Measurements from ENCODE around the gene FMN1.
A peak's percentile ranks its signal among the peaks of the same experiment; 100 is the strongest.

FMN1 gene

GRCh38 chr15:33194704-33195670, at the start of gene FMN1:
TSS of gene FMN1 (minus strand) at chr15:33194714. CDS start at chr15:33154914, 39,800 bp downstream.
- peak; percentile 94 for DNase-seq

- no peak for DNase-seq
Observed at GRCh38 chr15:33243869-33244268, 49.4 kb upstream of the FMN1 start.

GRCh38 chr15:33243393-33243792, 48.9 kb upstream of the FMN1 start:
- no peak for DNase-seq

- no peak for DNase-seq
Observed at GRCh38 chr15:33242669-33243191, 48.2 kb upstream of the FMN1 start.

GRCh38 chr15:33242165-33242564, 47.7 kb upstream of the FMN1 start:
- no peak for DNase-seq

- DNase-seq, result no peak
Observed at GRCh38 chr15:33236841-33237509, 42.5 kb upstream of the FMN1 start.

GRCh38 chr15:33234020-33234461, 39.5 kb upstream of the FMN1 start:
- DNase-seq, result no peak

- DNase-seq, result peak; percentile 63
Observed at GRCh38 chr15:33226559-33227181, 32.2 kb upstream of the FMN1 start.

GRCh38 chr15:33218071-33218491, 23.6 kb upstream of the FMN1 start:
- no peak for DNase-seq

- no peak for DNase-seq
Observed at GRCh38 chr15:33215941-33216872, 21.7 kb upstream of the FMN1 start.

- DNase-seq, result no peak
Observed at GRCh38 chr15:33211176-33211808, 16.8 kb upstream of the FMN1 start.

- DNase-seq, result no peak
Observed at GRCh38 chr15:33209575-33210481, 15.3 kb upstream of the FMN1 start.

- DNase-seq, result no peak
Observed at GRCh38 chr15:33207646-33208045, 13.1 kb upstream of the FMN1 start.

GRCh38 chr15:33206366-33206765, 11.9 kb upstream of the FMN1 start:
- no peak for DNase-seq

- DNase-seq, result no peak
Observed at GRCh38 chr15:33204926-33205325, 10.4 kb upstream of the FMN1 start.

GRCh38 chr15:33204087-33204486, 9.6 kb upstream of the FMN1 start:
- DNase-seq, result no peak

- DNase-seq, result peak; percentile 86
Observed at GRCh38 chr15:33201491-33202231, 7.1 kb upstream of the FMN1 start.

- DNase-seq, result no peak
Observed at GRCh38 chr15:33200903-33201302, 6.4 kb upstream of the FMN1 start.

- no peak for DNase-seq
Observed at GRCh38 chr15:33200444-33200843, 5.9 kb upstream of the FMN1 start.

GRCh38 chr15:33198541-33198940, 4.0 kb upstream of the FMN1 start:
- no peak for DNase-seq

Data from activated CD8-positive, alpha-beta memory T cell treated with anti-CD3 and anti-CD28 coated beads for 24 hours (primary cell).